ENCODE measurements around the gene KCNH2.

Gene KCNH2

DNA sequence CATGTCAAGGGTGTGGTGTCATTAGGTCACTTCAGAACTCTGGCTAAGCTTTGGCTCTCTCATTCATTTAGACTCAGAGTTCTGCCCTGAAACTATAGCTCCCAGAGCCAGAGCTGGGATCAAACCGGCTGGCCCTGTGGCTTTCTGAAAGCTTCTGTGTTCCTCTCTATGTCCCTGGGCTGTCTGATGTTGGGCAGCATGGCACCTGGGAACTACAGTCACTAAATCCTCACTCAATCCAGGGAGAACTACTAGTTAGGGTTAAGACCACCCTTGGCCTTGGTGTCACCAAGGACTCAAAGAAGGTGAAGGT, 32.9 kb upstream of the KCNH2 start:
- no peak overlapping the region for H3K4me3 ChIP-seq (ENCODE audit: low read depth, low read length)
- DNase-seq (ENCODE audit: low read depth), result no peak
- in situ Hi-C loops (cut with HindIII; ENCODE audit: low sequenced_read_pairs), result no loop called here
- TF ChIP-seq, protein P1, sequence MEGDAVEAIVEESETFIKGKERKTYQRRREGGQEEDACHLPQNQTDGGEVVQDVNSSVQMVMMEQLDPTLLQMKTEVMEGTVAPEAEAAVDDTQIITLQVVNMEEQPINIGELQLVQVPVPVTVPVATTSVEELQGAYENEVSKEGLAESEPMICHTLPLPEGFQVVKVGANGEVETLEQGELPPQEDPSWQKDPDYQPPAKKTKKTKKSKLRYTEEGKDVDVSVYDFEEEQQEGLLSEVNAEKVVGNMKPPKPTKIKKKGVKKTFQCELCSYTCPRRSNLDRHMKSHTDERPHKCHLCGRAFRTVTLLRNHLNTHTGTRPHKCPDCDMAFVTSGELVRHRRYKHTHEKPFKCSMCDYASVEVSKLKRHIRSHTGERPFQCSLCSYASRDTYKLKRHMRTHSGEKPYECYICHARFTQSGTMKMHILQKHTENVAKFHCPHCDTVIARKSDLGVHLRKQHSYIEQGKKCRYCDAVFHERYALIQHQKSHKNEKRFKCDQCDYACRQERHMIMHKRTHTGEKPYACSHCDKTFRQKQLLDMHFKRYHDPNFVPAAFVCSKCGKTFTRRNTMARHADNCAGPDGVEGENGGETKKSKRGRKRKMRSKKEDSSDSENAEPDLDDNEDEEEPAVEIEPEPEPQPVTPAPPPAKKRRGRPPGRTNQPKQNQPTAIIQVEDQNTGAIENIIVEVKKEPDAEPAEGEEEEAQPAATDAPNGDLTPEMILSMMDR (IDR thresholded peaks at IDR 0.05; ENCODE audit: low read depth, low read length, missing control alignments), result no peak

DNA sequence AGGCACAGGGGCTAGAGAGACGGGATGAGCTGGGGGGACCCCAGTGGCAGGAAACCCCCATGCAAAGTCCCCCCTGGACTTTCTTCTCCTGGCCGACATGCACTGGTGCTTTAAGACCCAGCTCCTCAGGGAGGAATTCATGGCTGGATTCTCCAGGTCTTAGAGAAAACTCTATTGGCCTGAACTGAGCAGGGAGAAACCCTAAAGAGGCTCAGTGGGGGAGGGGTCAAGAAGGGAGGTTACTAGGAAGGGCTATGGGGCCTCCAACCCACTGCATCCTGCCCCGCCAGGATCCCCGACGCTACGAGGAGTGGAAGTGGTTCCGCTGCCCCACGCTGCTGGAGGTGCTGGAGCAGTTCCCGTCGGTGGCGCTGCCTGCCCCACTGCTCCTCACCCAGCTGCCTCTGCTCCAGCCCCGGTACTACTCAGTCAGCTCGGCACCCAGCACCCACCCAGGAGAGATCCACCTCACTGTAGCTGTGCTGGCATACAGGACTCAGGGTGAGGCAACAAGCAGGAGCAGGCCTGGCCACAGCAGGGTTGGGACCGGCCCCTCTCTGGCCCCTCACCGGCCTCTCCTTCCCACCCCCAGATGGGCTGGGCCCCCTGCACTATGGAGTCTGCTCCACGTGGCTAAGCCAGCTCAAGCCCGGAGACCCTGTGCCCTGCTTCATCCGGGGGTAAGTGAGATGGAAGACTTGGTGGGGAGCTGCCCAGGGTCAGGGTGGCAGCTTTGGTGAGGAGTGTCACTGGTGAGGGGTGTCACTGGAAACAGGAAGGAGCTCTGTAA, 32.4 kb upstream of the KCNH2 start:
- in situ Hi-C loops (cut with HindIII; ENCODE audit: low sequenced_read_pairs), result no loop called here
- TF ChIP-seq, protein P1 (IDR thresholded peaks at IDR 0.05; ENCODE audit: low read depth, low read length, missing control alignments), result no peak
- no peak overlapping the region for H3K4me3 ChIP-seq (ENCODE audit: low read depth, low read length)
- DNase-seq (ENCODE audit: low read depth), result no peak

DNA sequence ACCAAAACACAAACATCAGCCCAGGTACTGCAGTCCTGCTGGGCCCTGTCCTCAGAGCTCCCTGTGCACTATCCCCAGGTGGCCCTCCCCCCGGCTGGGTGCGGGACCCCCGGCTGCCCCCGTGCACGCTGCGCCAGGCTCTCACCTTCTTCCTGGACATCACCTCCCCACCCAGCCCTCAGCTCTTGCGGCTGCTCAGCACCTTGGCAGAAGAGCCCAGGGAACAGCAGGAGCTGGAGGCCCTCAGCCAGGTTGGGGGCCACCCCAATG, 31.9 kb upstream of the KCNH2 start:
- no peak for DNase-seq (ENCODE audit: low read depth)
- in situ Hi-C loops (cut with HindIII; ENCODE audit: low sequenced_read_pairs), result no loop called here
- TF ChIP-seq, protein P1 (IDR thresholded peaks at IDR 0.05; ENCODE audit: low read depth, low read length, missing control alignments), result no peak
- H3K4me3 ChIP-seq (ENCODE audit: low read depth, low read length), result no peak overlapping the region

DNA sequence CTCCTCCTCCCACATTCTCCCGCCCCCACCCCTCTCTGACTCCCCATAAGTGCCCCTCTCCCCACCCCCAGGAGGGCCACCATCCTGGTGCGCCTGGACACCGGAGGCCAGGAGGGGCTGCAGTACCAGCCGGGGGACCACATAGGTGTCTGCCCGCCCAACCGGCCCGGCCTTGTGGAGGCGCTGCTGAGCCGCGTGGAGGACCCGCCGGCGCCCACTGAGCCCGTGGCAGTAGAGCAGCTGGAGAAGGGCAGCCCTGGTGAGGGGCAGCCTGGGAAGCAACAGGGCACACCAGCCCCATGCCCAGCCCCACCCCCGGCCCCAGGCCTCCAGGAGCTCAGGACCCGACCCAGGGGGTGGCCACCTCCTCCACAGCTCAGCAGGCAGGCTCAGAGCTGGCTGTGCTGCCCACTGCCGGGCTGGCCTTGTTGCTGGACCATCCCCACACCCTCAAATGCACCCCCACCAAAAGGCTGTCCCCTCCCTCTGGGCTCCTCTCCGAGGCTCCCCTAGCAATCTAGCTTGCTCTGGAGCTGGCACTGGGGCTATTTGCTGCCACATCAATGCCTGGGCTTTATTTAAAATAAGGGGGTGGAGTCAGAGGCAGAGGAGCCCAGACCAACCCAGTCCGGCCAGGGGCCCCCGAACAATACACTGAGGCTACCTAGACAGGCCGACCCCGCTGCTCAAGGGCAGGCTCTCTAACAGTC, 31.4 kb upstream of the KCNH2 start:
- in situ Hi-C loops (cut with HindIII; ENCODE audit: low sequenced_read_pairs), result no loop called here
- no peak for DNase-seq (ENCODE audit: low read depth)

DNA sequence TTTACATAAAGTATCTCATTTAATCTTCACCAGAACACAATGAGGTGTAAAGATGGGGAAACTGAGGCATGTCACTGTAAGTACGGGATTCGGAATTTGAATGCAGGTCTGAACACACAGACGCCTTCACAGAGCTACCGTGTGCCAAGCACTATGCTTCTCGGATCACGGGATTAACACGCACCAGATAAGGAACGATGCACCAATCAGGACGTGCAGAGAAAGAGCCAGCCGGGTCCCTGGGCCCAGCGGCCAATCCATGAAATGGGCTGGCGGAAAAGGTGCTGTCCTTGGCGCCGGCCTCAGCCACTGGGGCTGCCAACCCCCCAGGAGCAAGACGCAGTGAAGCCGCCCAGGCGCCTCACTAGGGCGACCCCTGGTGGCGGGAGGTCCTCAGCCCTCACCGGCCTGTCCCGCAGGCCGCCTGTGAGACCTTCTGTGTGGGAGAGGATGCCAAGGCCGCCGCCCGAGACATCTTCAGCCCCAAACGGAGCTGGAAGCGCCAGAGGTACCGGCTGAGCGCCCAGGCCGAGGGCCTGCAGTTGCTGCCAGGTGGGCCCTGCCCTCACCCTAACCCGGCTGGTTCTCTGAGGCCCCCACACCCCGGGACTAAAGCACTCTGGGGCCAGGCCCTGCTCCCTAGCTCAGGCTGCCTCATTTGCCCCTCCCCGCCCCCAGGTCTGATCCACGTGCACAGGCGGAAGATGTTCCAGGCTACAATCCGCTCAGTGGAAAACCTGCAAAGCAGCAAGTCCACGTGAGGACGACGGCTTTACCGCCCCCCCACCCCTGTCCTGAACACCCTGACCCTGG, 30.6 kb upstream of the KCNH2 start:
- TF ChIP-seq, protein P1 (IDR thresholded peaks at IDR 0.05; ENCODE audit: low read depth, low read length, missing control alignments), result peak; percentile 56
- DNase-seq (ENCODE audit: low read depth), result no peak
- no peak overlapping the region for H3K4me3 ChIP-seq (ENCODE audit: low read depth, low read length)
- in situ Hi-C loops (cut with HindIII; ENCODE audit: low sequenced_read_pairs), result no loop called here

More for the DNA sequence above, 31.4 kb upstream of the KCNH2 start:
- no peak overlapping the region for H3K4me3 ChIP-seq (ENCODE audit: low read depth, low read length)
- TF ChIP-seq, protein P1 (IDR thresholded peaks at IDR 0.05; ENCODE audit: low read depth, low read length, missing control alignments), result no peak

DNA sequence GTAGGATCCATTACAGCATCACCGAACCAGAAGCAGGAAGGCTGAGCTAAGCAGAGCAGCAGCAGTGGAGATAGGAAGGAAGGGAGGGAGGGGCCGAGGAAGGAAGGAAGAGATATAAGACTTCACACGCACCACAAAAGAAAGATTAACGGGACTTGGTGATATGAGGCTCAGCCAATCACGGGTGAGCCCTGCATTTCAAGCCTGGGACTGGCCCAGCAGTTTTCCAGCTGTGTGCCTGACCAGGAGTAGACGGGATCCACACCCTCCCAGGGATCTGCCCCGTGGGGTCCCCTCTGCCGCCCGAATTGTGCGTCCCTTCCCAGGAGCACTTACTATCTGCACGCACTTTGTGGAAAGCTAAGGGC, 30.0 kb upstream of the KCNH2 start:
- TF ChIP-seq, protein P1 (IDR thresholded peaks at IDR 0.05; ENCODE audit: low read depth, low read length, missing control alignments), result no peak
- no peak overlapping the region for H3K4me3 ChIP-seq (ENCODE audit: low read depth, low read length)
- no peak for DNase-seq (ENCODE audit: low read depth)
- in situ Hi-C loops (cut with HindIII; ENCODE audit: low sequenced_read_pairs), result no loop called here
